NCI-H345 (cell line): Measurements from ENCODE around the gene GPRC6A.
"Not testable (repeated sequence)": the region's sequence is repeated elsewhere in the genome, so short reads cannot be mapped to it uniquely, and the experiment has no call there.

ENCODE experiments used
- DNase-seq: peaks from one replicate; lab custom pipeline; 2025; lab: John Stamatoyannopoulos, UW

The GPRC6A gene, protein sequence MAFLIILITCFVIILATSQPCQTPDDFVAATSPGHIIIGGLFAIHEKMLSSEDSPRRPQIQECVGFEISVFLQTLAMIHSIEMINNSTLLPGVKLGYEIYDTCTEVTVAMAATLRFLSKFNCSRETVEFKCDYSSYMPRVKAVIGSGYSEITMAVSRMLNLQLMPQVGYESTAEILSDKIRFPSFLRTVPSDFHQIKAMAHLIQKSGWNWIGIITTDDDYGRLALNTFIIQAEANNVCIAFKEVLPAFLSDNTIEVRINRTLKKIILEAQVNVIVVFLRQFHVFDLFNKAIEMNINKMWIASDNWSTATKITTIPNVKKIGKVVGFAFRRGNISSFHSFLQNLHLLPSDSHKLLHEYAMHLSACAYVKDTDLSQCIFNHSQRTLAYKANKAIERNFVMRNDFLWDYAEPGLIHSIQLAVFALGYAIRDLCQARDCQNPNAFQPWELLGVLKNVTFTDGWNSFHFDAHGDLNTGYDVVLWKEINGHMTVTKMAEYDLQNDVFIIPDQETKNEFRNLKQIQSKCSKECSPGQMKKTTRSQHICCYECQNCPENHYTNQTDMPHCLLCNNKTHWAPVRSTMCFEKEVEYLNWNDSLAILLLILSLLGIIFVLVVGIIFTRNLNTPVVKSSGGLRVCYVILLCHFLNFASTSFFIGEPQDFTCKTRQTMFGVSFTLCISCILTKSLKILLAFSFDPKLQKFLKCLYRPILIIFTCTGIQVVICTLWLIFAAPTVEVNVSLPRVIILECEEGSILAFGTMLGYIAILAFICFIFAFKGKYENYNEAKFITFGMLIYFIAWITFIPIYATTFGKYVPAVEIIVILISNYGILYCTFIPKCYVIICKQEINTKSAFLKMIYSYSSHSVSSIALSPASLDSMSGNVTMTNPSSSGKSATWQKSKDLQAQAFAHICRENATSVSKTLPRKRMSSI

DNA sequence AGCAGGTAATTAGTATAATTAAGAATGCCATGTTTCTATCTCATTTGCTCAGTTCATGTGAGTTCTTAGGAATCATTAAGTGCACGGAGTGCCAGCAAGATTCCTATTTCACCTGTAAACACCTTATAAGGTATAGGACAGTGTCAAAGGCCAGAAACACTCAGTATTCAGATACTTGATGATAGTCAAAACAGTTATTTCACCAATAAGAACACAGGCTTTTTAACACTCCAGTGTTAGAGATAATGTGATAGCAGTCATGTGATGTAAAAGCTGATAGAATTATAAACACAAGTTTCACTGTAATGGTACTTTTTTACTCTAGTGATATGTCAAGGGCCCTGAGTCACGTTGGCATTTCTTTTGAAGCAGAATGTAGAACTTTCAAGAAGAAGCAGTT, at the start of gene GPRC6A:
Gene GPRC6A (minus strand): TSS at position 101 of the 400 bp plus-strand sequence. CDS start 70 bp downstream, at position 31.
- DNase-seq = no peak

DNA sequence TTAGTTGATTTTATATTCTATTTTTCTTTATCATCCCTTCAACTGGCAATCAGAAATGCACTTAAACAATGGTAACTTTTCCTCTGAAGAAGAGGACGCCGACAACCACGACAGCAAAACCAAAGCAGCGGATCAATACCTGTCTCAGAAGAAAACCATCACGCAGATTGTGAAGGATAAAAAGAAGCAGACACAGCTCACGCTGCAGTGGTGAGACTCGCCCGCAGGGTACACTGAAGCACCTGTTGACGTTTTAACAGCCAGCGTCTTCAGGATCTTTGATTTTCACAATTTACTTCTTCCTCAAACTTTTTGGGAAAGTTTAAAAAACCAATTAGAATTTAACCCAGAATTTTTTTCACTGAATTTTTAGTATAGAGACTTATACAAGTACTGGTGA, 48.9 kb upstream of the GPRC6A start:
- no peak for DNase-seq

DNA sequence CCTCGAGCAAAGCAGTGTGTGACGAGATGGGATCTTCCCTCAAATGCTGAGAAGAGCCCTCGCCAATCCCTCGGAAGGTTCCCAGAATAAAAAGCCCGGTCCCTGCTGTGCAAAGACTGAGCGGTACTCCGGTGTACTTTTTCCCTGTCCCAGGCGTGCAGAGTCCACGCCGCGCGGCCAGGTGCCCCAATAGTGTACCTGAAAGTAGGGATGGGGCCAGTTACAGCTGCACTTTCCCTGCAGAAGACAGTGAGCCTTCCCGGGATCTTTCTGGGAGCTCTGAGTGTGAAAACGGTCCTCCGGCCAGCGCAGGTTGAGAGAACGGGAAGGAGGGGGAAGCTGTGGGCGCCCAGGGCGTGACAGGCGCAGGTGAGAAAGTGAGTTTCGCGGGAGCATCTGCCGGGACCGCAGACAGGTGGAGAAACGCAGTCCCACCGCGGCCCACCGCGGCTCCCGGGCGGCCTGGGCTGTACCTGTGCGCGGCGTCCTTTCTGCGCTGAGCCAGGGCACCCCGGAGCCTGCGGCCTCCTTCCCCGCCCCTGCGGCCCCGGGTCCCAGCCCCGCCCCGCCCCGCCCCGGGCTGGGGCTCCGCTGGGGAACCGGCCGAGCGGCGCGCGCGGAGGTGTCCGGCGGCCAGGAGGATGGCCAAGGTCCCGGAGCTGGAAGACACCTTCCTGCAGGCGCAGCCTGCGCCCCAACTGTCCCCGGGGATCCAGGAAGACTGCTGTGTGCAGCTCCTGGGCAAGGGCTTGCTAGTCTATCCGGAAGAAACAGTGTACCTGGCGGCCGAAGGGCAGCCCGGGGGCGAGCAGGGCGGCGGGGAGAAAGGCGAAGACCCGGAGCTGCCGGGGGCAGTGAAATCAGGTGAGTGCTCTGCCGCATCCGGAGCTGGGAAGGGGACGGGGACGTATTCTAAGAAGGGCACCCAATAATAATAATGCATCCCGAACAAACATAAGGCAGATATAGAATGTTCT, 48.0 kb upstream of the GPRC6A start, which contains the start of gene RFX6:
Gene RFX6 (plus strand): TSS at position 608 of the 977 bp plus-strand sequence. CDS start 34 bp downstream, at position 642.
- DNase-seq = no peak

DNA sequence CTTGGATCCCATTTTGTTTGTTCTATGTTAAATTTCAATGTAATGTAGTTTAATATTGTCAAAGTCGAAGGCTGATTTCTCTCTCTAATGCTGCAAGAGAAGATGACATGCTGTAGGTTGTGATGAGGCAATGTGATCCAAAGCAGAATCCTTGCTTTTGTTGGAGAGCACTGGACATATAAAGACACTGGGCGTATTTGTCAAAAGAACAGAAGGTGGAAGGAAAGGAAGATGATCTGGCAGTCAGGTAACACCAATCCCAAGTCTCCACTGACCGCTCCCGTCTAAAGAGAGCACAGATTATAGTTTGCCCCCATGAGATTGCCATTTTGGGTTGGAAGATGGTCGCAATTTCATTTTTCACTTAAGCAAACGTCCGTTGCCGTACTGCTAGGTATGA, 47.2 kb upstream of the GPRC6A start:
- DNase-seq = no peak

DNA sequence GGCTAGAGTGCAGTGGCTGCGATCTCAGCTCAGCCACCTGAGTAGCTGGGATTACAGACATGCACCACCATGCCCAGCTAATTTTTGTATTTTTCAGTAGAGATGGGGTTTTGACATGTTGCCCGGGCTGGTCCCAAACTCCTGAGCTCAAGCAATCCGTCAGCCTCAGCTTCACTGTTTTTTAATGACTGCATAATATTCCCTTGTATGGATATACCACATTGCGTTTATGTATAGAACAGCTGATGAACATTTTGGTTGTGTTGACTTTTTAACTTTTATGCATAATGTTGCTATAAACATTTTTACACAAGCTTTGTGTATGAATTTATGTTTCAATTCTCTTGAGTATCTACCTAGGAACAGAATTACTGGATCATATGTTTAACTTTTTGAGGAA, 43.9 kb upstream of the GPRC6A start:
- DNase-seq = no peak

DNA sequence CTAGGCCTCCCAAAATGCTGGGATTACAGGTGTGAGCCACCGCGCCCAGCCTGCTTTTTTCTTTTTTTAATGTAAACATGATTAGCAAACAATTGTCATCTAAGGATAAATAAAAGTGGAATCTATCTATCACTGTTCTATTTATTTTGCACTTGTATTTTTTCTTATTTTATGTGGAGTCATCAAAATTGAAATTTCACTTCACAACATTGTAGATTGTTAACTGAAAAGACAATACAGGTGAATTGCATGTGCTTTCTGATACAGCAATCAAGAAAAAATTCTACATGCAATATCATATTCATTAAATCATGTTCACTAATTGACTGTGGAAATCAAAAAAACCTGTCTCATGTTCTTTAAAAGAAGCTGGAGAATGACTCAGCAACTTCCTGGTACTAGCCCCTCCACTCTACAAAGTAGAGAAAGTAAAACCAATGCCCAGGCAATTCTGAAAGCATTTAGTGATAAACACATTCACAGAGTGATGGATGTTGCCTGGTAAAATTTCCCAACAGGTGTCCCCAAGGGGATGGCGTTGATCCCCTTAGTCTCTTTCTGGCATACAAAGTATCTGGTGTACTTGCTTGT, 37.5 kb upstream of the GPRC6A start:
- DNase-seq = no peak

DNA sequence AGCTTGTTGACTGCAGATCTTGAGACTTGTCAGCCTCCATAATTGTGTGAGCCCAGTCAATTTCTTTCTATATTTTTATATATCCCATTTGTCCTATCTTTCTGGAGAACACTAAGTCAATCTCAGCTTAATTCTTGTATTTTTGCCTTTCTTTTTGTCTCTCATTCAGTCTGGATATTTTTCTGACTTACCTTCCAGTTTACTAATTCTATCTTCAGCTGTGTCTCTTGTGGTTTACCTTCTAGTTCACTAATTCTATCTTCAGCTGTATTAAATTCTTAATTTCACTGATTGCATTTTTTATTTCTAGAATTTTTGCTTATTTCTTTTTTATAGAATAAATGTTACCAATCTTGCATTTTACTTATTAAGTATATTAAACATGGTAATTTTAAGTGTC, 30.4 kb upstream of the GPRC6A start:
- no peak for DNase-seq

DNA sequence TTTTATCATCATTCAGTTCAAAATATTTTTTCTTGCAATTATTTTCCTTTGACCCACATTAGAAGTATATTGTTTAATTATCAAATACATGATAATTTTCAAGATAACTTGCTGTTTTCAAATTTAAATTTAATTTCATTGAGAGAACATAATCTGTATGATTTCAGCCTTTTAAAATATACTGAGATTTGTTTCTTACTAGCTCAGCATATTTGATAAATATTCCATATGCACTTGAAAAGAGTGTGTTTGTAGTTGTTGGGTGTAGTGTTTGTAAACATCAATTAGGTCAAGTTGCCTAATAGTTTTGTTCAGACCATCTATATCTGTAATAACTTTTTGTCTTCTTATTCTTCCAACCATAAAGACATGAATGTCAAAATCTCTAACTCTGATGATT, 29.2 kb upstream of the GPRC6A start:
- no peak for DNase-seq

- DNase-seq = peak; percentile 11
Measured at GRCh38 chr6:116847227-116847626, 18.3 kb upstream of the GPRC6A start.

- DNase-seq = no peak
Measured at GRCh38 chr6:116842459-116842858, 13.6 kb upstream of the GPRC6A start.

DNA sequence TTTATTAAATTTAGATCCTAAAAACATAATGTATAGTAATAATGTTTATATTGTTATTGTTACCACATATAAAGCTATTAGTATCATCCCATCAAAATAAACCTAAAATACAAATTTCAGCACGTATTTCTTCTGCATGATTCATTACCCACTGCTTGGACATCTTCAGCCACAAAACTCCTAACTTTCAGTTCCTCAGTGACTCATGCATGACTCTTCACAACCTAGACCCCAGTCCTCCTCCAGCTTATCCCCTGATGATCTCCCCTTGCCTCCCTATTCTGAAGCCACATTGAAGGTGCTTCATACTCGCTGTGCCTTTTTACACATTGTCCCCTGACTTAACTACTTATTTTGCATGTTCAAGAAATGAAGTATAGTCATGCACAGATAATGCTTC, 11.2 kb upstream of the GPRC6A start:
- DNase-seq = no peak

- no peak for DNase-seq
Measured at GRCh38 chr6:116836606-116837342, 7.9 kb upstream of the GPRC6A start.

GRCh38 chr6:116834526-116834925, 5.6 kb upstream of the GPRC6A start:
- DNase-seq = not testable (repeated sequence)

DNA sequence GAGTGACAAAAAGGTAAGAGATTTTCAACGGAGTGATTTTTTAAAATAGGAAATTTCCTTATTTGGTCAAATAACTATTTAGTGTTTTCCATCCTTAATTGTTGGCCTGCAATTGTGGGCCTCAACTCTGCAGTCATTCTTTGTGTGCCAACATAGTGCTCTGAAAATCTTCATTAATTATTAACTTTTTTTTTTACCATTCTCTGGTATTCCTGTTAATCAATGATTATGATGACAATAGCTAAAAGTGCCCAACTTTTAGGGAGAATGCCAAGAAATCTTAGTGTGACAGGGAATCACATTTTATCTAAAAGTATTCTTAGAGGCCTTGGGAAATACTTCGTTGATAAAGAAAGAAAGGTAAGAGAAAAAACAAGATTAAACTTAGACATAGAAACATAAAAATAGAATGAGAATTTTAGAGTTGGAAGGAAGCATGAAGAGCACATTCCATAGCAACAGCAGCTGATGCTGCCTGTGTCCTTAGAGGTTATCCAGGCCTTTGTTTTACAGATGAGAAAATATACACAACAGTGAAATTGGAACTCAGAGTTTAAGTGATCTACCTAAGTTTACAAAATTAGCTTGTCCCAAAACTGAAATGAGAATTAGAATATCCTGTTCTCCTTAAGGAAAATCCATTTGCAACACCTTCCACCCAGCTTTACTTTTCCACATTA, 1.2 kb downstream of the GPRC6A start:
- DNase-seq = no peak

- DNase-seq = not testable (repeated sequence)
Measured at GRCh38 chr6:116816336-116816735, 12.5 kb downstream of the GPRC6A start.

DNA sequence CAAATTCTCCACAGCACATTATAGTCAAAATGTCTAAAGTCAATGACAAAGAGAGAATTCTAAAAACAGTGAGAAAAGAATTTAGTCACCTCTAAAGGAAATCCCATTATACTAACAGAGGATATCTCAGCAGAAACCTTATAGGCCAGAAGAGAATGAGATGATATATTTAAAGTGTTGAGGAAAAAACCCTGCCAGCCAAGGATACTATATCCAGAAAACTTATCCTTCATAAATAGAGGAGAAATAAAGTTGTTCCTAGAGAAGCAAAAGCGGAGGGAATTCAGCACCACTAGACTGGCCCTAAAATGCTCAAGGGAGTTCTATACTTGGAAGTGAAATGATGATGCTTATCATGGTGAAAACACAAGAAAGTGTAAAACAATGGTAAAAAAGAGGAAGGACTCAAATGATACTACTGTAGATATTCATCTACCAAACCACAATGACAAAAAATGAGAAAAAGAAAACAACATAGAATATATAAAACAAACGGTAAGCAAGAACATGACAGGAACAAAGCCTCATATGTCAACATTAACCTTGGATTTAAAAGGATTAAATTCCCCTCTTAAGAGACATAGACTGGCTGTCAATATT, 16.7 kb downstream of the GPRC6A start:
- no peak for DNase-seq

DNA sequence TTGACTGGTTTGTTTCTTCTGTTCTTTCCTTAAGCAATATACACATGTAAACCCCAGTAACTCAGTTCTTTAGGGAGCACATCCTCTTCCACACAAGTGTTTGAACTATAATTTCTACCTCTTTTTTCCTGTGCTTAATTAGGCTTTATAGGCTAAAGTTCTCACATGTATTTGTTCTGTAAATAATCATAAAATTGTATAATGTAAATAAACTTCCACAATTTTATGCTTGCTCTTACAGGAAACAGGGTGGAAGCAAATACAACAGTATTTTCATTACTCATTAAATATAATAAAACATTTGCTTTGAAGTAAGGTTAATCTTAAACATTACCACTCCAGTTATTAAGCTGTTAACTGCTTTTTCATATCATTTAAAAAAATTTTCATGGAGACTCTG, 26.9 kb downstream of the GPRC6A start:
- no peak for DNase-seq

DNA sequence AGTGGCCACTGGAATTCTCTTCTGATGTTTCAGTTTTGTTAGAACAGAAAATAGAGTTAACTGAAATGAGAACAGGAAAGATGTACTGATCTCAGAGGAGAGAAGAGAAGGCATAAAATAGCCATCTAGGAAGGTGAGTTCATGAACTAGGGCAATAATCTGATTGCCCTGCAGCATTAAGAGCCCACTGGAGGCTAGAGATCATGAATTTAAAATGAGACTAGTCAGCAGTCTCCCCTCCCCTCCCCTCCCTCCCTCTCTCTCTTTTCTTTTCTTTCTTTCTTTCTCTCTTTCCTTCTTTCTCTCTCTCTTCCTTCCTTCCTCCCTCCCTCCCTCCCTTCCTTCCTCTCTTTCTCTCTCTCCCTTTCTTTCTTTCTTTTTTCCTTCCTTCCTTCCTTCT, 28.9 kb downstream of the GPRC6A start:
- DNase-seq = no peak

DNA sequence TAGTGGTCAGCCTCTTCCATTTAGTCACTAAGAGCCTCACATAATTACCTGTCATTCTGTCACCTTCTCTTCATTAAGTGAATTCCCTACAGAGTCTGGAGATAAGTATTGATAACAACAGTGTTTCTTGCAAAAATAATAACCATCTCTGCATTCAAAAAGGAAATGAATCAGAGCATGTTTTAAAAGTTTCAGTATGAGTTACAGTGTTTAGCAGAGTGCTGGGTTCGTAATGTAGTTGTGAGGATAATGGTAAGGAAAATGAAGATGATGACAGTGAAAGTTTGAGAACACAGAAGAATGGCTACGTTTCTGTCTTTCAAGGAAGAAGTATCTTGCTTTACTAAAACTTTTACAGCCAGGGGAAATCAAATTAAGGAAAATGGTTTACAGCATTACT, 31.3 kb downstream of the GPRC6A start:
- DNase-seq = no peak

GRCh38 chr6:116793224-116793623, 35.7 kb downstream of the GPRC6A start:
- no peak for DNase-seq
